Measurements from ENCODE around the gene GLI3. TPM values are rescaled to one million over a fixed set of nuclear protein-coding genes. Genes with fewer than 3 reads are reported as not detected.
A peak's percentile ranks its signal among the peaks of the same experiment; 100 is the strongest.

GLI3 gene
- total and polyA plus RNA-seq, 8 donors: 0.29 to 7.0 (median 2.3) TPM

- no peaks in the 10 kb centered on the region for H3K27me3 ChIP-seq
- no peak for DNase-seq
- intact Hi-C loops (cut with DNase I; ENCODE audit: low total_unique reads): no loop called here
- no peak overlapping the region for H3K27ac ChIP-seq
- H3K9me3 ChIP-seq: no peaks in the 10 kb centered on the region
- no peaks in the 10 kb centered on the region for H3K36me3 ChIP-seq
- no peak overlapping the region for H3K4me3 ChIP-seq
- WGBS, 5 donors: 51 to 63% (median 58%) methylated on average over 2 of the region's 2 CpGs
- TF ChIP-seq CTCF (IDR thresholded peaks at IDR 0.05) (no peak), EP300 (IDR thresholded peaks at IDR 0.05) (no peak), POLR2A (IDR thresholded peaks at IDR 0.05) (no peak), POLR2AphosphoS5 (IDR thresholded peaks at IDR 0.05) (no peak)
- H3K4me1 ChIP-seq: peaks cover 0 to 13% (median 6%) of the 10 kb centered on the region in 4 donors
Measured at GRCh38 chr7:42167206-42167605, 69.8 kb downstream of the GLI3 start.

GRCh38 chr7:42164881-42165428 is 72.1 kb downstream of the GLI3 start:
- no peaks in the 10 kb centered on the region for H3K27me3 ChIP-seq
- peaks cover 0 to 13% (median 6%) of the 10 kb centered on the region in 4 donors for H3K4me1 ChIP-seq
- H3K27ac ChIP-seq: no peak overlapping the region
- DNase-seq: no peak
- H3K9me3 ChIP-seq: no peaks in the 10 kb centered on the region
- no peaks in the 10 kb centered on the region for H3K36me3 ChIP-seq
- intact Hi-C loops (cut with DNase I; ENCODE audit: low total_unique reads): no loop called here
- H3K4me3 ChIP-seq: no peak overlapping the region
- no peak for TF ChIP-seq EP300 (IDR thresholded peaks at IDR 0.05)
- TF ChIP-seq POLR2AphosphoS5 (IDR thresholded peaks at IDR 0.05): no peak
- TF ChIP-seq CTCF (IDR thresholded peaks at IDR 0.05): no peak
- TF ChIP-seq POLR2A (IDR thresholded peaks at IDR 0.05): no peak
- 90 to 94% (median 91%) methylated on average over 5 of the region's 5 CpGs for WGBS, 5 donors

- intact Hi-C loops (cut with DNase I; ENCODE audit: low total_unique reads): no loop called here
- no peaks in the 10 kb centered on the region for H3K27me3 ChIP-seq
- no peak overlapping the region for H3K4me3 ChIP-seq
- H3K36me3 ChIP-seq: no peaks in the 10 kb centered on the region
- TF ChIP-seq POLR2AphosphoS5 (IDR thresholded peaks at IDR 0.05) (no peak), EP300 (IDR thresholded peaks at IDR 0.05) (no peak), CTCF (IDR thresholded peaks at IDR 0.05) (no peak), POLR2A (IDR thresholded peaks at IDR 0.05) (no peak)
- peaks cover 0 to 10% (median 5%) of the 10 kb centered on the region in 4 donors for H3K4me1 ChIP-seq
- no peak overlapping the region for H3K27ac ChIP-seq
- H3K9me3 ChIP-seq: no peaks in the 10 kb centered on the region
- WGBS, 5 donors: 82 to 88% (median 84%) methylated on average over 7 of the region's 7 CpGs
- no peak for DNase-seq
Measured at GRCh38 chr7:42162560-42163325, 74.3 kb downstream of the GLI3 start.

- intact Hi-C loops (cut with DNase I; ENCODE audit: low total_unique reads): no loop called here
- Histone ChIP-seq H3K27ac (no peak overlapping the region), H3K4me1 (no peaks in the 10 kb centered on the region), H3K4me3 (no peak overlapping the region), H3K36me3 (no peaks in the 10 kb centered on the region), H3K9me3 (no peaks in the 10 kb centered on the region), H3K27me3 (no peaks in the 10 kb centered on the region)
- peak in 1 of 3 donors; percentile 2 for TF ChIP-seq POLR2AphosphoS5 (IDR thresholded peaks at IDR 0.05)
- TF ChIP-seq CTCF (IDR thresholded peaks at IDR 0.05): no peak
- no peak for DNase-seq
- WGBS, 5 donors: 80 to 94% (median 84%) methylated on average over 2 of the region's 2 CpGs
Measured at GRCh38 chr7:42161719-42162118, 75.3 kb downstream of the GLI3 start.

All from stomach (tissue), 9 donors.